HepG2 (cell line): ENCODE measurements around the gene CHD9. TPM values are rescaled to one million over a fixed set of nuclear protein-coding genes. Genes with fewer than 3 reads are reported as not detected.

Experiments
- CSRNP1 ChIP-seq: sonication (generic); formaldehyde crosslinking; IDR thresholded peaks from 2 replicates; pipeline ENCODE4 v1.8.1; 2023; ENCODE audit warnings: mild to moderate bottlenecking, missing genetic modification reagents
- DMAP1 ChIP-seq: IDR thresholded peaks from 2 replicates; pipeline ENCODE4 v1.6.1; 2016
- ELF1 ChIP-seq: sonication (generic); formaldehyde crosslinking; IDR thresholded peaks from 2 replicates; pipeline ENCODE4 v1.4.0; 2020; ENCODE audit warnings: missing genetic modification reagents
- EP300 ChIP-seq, 3 experiments: sonication (generic) in 1 of 3; formaldehyde crosslinking in 1 of 3; IDR thresholded peaks; 2 replicates each; pipeline versions ENCODE4 v1.5.1 to v1.6.1; 2011 to 2020; ENCODE audit warnings: low read depth in 2 of 3, low read length in 2 of 3, borderline replicate concordance in 1 of 3, improper control_type of control experiment in 1 of 3, mild to moderate bottlenecking in 1 of 3, missing genetic modification reagents in 1 of 3, moderate library complexity in 1 of 3
- ETS1 ChIP-seq: sonication (generic); formaldehyde crosslinking; IDR thresholded peaks from 2 replicates; pipeline ENCODE4 v1.4.0; 2020; ENCODE audit warnings: missing genetic modification reagents
- GFI1 ChIP-seq: sonication (generic); formaldehyde crosslinking; IDR thresholded peaks from 2 replicates; pipeline ENCODE4 v1.5.0; 2020; ENCODE audit warnings: missing genetic modification reagents, mild to moderate bottlenecking, borderline replicate concordance
- HDAC1 ChIP-seq: sonication (generic); formaldehyde crosslinking; IDR thresholded peaks from 2 replicates; pipeline ENCODE4 v1.5.1; 2020; ENCODE audit warnings: mild to moderate bottlenecking, missing genetic modification reagents
- HNF4G ChIP-seq, 2 experiments: sonication (generic) in 1 of 2; formaldehyde crosslinking in 1 of 2; IDR thresholded peaks; 2 replicates each; pipeline versions ENCODE4 v1.4.0 to v1.6.1; 2011 to 2020; ENCODE audit warnings: borderline replicate concordance in 2 of 2, low read depth in 2 of 2, mild to moderate bottlenecking in 2 of 2, low read length in 1 of 2, missing genetic modification reagents in 1 of 2, moderate library complexity in 1 of 2
- IKZF5 ChIP-seq: IDR thresholded peaks from 2 replicates; pipeline ENCODE4 v1.6.1; 2018; ENCODE audit warnings: missing genetic modification reagents, mild to moderate bottlenecking, missing compliant biosample characterization
- MAF1 ChIP-seq: sonication (generic); formaldehyde crosslinking; IDR thresholded peaks from 2 replicates; pipeline ENCODE4 v1.5.0; 2020; ENCODE audit warnings: missing genetic modification reagents, borderline replicate concordance
- MAFK ChIP-seq, 2 experiments: IDR thresholded peaks in 1 of 2; conservative IDR thresholded peaks in 1 of 2; 2 replicates each; pipeline ENCODE4 v1.6.1; 2011; ENCODE audit warnings: improper control_type of control experiment in 2 of 2, low read length in 2 of 2
- MTERF4 ChIP-seq: sonication (generic); formaldehyde crosslinking; IDR thresholded peaks from 2 replicates; pipeline ENCODE4 v1.8.0; 2023; ENCODE audit warnings: mild to moderate bottlenecking, missing genetic modification reagents
- NAIF1 ChIP-seq: sonication (generic); formaldehyde crosslinking; IDR thresholded peaks from 2 replicates; pipeline ENCODE4 v1.5.0; 2020; ENCODE audit warnings: mild to moderate bottlenecking, missing genetic modification reagents, borderline replicate concordance
- NFE2L1 ChIP-seq: sonication (generic); formaldehyde crosslinking; IDR thresholded peaks from 2 replicates; pipeline ENCODE4 v1.4.0; 2020; ENCODE audit warnings: missing genetic modification reagents, mild to moderate bottlenecking, borderline replicate concordance
- PRPF4 ChIP-seq: fragments of 200-400 bp; formaldehyde crosslinking; IDR thresholded peaks from 2 replicates; pipeline ENCODE4 v1.6.1; 2016; ENCODE audit warnings: low read length, low read depth; ENCODE audit not compliant: poor library complexity, severe bottlenecking
- RNF2 ChIP-seq: fragments of 450-650 bp; conservative IDR thresholded peaks from 2 replicates; pipeline ENCODE4 v1.6.1; 2016; ENCODE audit warnings: low read depth
- STAG1 ChIP-seq: sonication (generic); formaldehyde crosslinking; IDR thresholded peaks from 2 replicates; pipeline ENCODE4 v1.4.0; 2020; ENCODE audit warnings: missing genetic modification reagents
- ZBTB1 ChIP-seq: sonication (generic); formaldehyde crosslinking; IDR thresholded peaks from 2 replicates; pipeline ENCODE4 v1.4.0; 2020; ENCODE audit warnings: missing genetic modification reagents, borderline replicate concordance
- ZBTB14 ChIP-seq: sonication (generic); formaldehyde crosslinking; IDR thresholded peaks from 2 replicates; pipeline ENCODE4 v1.4.0; 2020; ENCODE audit warnings: missing genetic modification reagents
- ZBTB21 ChIP-seq: sonication (generic); formaldehyde crosslinking; IDR thresholded peaks from 2 replicates; pipeline ENCODE4 v1.4.0; 2020; ENCODE audit warnings: missing genetic modification reagents
- ZFP62 ChIP-seq: sonication (generic); formaldehyde crosslinking; IDR thresholded peaks from 2 replicates; pipeline ENCODE4 v1.4.0; 2020; ENCODE audit warnings: missing genetic modification reagents
- ZNF678 ChIP-seq: sonication (generic); formaldehyde crosslinking; IDR thresholded peaks from 2 replicates; pipeline ENCODE4 v1.4.0; 2020; ENCODE audit warnings: mild to moderate bottlenecking, missing genetic modification reagents
- ZNF841 ChIP-seq: sonication (generic); formaldehyde crosslinking; IDR thresholded peaks from 2 replicates; pipeline ENCODE4 v1.8.1; 2023; ENCODE audit warnings: missing genetic modification reagents, borderline replicate concordance
- polyA plus RNA-seq, 8 experiments: library from polyadenylated mRNA; depleted of rRNA in 3 of 8; stranded (reverse) in 7 of 8; unstranded in 1 of 8; fragments of >200 nt; fragmentation: Illumina TruSeq in 4 of 8; extraction: Trizol in 4 of 8; gene quantifications; 2 replicates each; pipeline versions ENCODE4 v1.2.1 to v1.2.3, GENCODE V29; 2011 to 2016; ENCODE audit warnings: low read depth in 4 of 8, missing spikeins in 1 of 8, mixed read lengths in 1 of 8; ENCODE audit not compliant: insufficient read depth in 1 of 8
- total RNA-seq, 5 experiments: library from RNA; depleted of rRNA; stranded (reverse); fragments of >200 nt; fragmentation: Illumina TruSeq; extraction: Trizol; gene quantifications; 2 replicates each; pipeline ENCODE4 v1.2.3, GENCODE V29; 2016; ENCODE audit warnings: low read depth in 1 of 5

The CHD9 gene
- total and polyA plus RNA-seq, 2 of the 13 experiments (the other 11 are each of a cell fraction or from before 2014, with no cell fraction given): 23.4 to 27.7 TPM

GRCh38 chr16:53131363-53132071 is 76.7 kb downstream of the CHD9 start (continued):
- TF ChIP-seq ZBTB14 (CRISPR knock-in tag) (no peak), NAIF1 (CRISPR knock-in tag) (no peak), MTERF4 (no peak), HNF4G (IDR thresholded peaks at IDR 0.05; ENCODE audit: borderline replicate concordance, low read depth, low read length) (no peak; the same call in 1 of the 2 replicates), HNF4G (CRISPR knock-in tag; IDR thresholded peaks at IDR 0.05; ENCODE audit: borderline replicate concordance, low read depth) (no peak), ELF1 (CRISPR knock-in tag) (no peak), EP300 (IDR thresholded peaks at IDR 0.05; ENCODE audit: low read depth in 2 of 2, low read length in 2 of 2) (no peak), EP300 (CRISPR knock-in tag; IDR thresholded peaks at IDR 0.05; ENCODE audit: borderline replicate concordance) (no peak), DMAP1 (CRISPR knock-in tag) (no peak), GFI1 (no peak; the same call in 1 of the 2 replicates), ZBTB21 (CRISPR knock-in tag) (no peak), ZBTB1 (CRISPR knock-in tag) (no peak), ZNF841 (CRISPR knock-in tag) (no peak), ZFP62 (CRISPR knock-in tag) (no peak), STAG1 (CRISPR knock-in tag) (no peak), PRPF4 (no peak), ZNF678 (CRISPR knock-in tag) (0 out of 2 replicates have a peak, but pooled peaks have one; percentile 43), NFE2L1 (CRISPR knock-in tag) (no peak), IKZF5 (CRISPR knock-in tag) (no peak), RNF2 (no peak), HDAC1 (peak; percentile 64), CSRNP1 (no peak), MAF1 (CRISPR knock-in tag) (no peak; the same call in 1 of the 2 replicates), ETS1 (no peak), MAFK (conservative IDR thresholded peaks at IDR 0.05 in 1 of 2, IDR thresholded peaks at IDR 0.05 in 1 of 2; ENCODE audit: low read length in 2 of 2) (no peak)
